Stomach (tissue), 4 donors: ENCODE results near the gene KIF2C.

Experiments
- POLR2A ChIP-seq, 4 donors: fragments of 450-650 bp; IDR thresholded peaks; one replicate each; pipeline ENCODE4 v1.6.1; 2016; ENCODE audit warnings: antibody characterized with exemption in 4 of 4, control low read depth in 2 of 4, mild to moderate bottlenecking in 1 of 4, moderate library complexity in 1 of 4
- TF ChIP-seq, protein P1 (sequence below), 7 experiments: fragments of 450-650 bp in 4 of 7; fragments of 200-600 bp in 3 of 7; sonication (generic) in 3 of 7; IDR thresholded peaks; one replicate each; pipeline ENCODE4 v1.5.1; 2016 to 2019; ENCODE audit warnings: antibody characterized with exemption in 7 of 7, control low read depth in 2 of 7, mild to moderate bottlenecking in 1 of 7

DNA sequence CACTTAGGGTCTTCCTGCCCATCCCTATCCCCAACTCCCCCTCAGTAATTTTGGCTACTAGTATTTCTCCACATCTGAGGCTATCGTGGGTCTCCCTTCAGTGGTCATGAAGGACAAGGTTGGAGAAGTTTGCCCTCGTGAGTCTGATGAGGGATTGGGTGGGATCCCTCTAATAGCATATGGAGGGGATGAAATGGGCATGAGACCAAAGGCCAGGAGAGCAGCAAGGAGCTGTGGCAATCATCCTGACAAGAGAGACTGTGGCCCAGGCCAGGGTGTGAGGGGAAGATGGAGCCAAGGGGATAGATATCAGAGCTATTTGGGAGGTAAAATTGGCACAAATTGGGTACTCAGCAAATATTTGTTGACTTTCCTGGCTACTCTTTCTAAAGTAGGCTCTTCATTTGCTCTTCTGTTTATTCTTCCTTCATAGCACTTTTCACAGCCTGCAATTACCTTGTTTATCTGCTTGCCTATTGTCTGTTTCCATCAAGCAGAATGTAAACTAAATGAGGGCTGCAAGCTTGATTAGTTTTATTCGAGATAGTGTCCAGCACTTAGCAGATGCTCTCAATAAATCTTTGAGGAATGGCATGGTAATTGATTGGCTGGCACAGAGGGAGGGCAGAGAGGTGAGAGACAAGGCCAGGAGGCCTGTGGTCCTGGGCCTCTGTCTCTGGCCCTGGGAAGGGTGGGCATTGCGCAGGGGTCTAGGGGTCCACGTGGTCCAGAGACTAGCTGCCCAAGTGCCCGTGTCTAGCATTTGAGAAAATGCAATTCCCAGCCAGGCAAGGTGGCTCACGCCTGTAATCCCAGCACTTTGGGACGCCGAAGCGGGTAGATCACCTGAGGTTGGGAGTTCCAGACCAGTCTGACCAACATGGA is 59.1 kb downstream of the KIF2C start:
- no peak for TF ChIP-seq POLR2A (IDR thresholded peaks at IDR 0.05)
- TF ChIP-seq, protein P1, sequence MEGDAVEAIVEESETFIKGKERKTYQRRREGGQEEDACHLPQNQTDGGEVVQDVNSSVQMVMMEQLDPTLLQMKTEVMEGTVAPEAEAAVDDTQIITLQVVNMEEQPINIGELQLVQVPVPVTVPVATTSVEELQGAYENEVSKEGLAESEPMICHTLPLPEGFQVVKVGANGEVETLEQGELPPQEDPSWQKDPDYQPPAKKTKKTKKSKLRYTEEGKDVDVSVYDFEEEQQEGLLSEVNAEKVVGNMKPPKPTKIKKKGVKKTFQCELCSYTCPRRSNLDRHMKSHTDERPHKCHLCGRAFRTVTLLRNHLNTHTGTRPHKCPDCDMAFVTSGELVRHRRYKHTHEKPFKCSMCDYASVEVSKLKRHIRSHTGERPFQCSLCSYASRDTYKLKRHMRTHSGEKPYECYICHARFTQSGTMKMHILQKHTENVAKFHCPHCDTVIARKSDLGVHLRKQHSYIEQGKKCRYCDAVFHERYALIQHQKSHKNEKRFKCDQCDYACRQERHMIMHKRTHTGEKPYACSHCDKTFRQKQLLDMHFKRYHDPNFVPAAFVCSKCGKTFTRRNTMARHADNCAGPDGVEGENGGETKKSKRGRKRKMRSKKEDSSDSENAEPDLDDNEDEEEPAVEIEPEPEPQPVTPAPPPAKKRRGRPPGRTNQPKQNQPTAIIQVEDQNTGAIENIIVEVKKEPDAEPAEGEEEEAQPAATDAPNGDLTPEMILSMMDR (IDR thresholded peaks at IDR 0.05) = no peak
